Measurements from ENCODE around the gene HES2.

HES2 gene

GRCh38 chr1:6414443-6414844, 5.3 kb downstream of the HES2 start:
- peak; percentile 86 for TF ChIP-seq CTCF (IDR thresholded peaks at IDR 0.05; ENCODE audit: insufficient read depth, low read length, poor library complexity, severe bottlenecking)
- peak; percentile 61 for DNase-seq (ENCODE audit: extremely low read depth, insufficient read length)
- Histone ChIP-seq H3K36me3 (ENCODE audit: control insufficient read depth, insufficient read depth, low read length) (no peaks in the 10 kb centered on the region), H3K4me3 (replicated peaks; ENCODE audit: low read depth, low read length) (no peak overlapping the region), H3K27me3 (replicated peaks; ENCODE audit: control insufficient read depth, insufficient read depth, low read length) (no peaks in the 10 kb centered on the region; the same call in 1 of the 2 replicates)

- H3K36me3 ChIP-seq (ENCODE audit: control insufficient read depth, insufficient read depth, low read length), result no peaks in the 10 kb centered on the region
- no peak for TF ChIP-seq CTCF (IDR thresholded peaks at IDR 0.05; ENCODE audit: insufficient read depth, low read length, poor library complexity, severe bottlenecking)
- no peak for DNase-seq (ENCODE audit: extremely low read depth, insufficient read length)
- H3K27me3 ChIP-seq (replicated peaks; ENCODE audit: control insufficient read depth, insufficient read depth, low read length), result no peaks in the 10 kb centered on the region
- H3K4me3 ChIP-seq (replicated peaks; ENCODE audit: low read depth, low read length), result no peak overlapping the region
Observed at GRCh38 chr1:6412896-6413295, 6.8 kb downstream of the HES2 start.

GRCh38 chr1:6410248-6410893, 9.3 kb downstream of the HES2 start:
- DNase-seq (ENCODE audit: extremely low read depth, insufficient read length), result no peak
- Histone ChIP-seq H3K4me3 (replicated peaks; ENCODE audit: low read depth, low read length) (no peak overlapping the region), H3K36me3 (ENCODE audit: control insufficient read depth, insufficient read depth, low read length) (no peaks in the 10 kb centered on the region), H3K27me3 (replicated peaks; ENCODE audit: control insufficient read depth, insufficient read depth, low read length) (no peaks in the 10 kb centered on the region)
- TF ChIP-seq CTCF (IDR thresholded peaks at IDR 0.05; ENCODE audit: insufficient read depth, low read length, poor library complexity, severe bottlenecking), result no peak

- Histone ChIP-seq H3K27me3 (replicated peaks; ENCODE audit: control insufficient read depth, insufficient read depth, low read length) (no peaks in the 10 kb centered on the region), H3K36me3 (ENCODE audit: control insufficient read depth, insufficient read depth, low read length) (no peaks in the 10 kb centered on the region), H3K4me3 (replicated peaks; ENCODE audit: low read depth, low read length) (no peak overlapping the region)
- TF ChIP-seq CTCF (IDR thresholded peaks at IDR 0.05; ENCODE audit: insufficient read depth, low read length, poor library complexity, severe bottlenecking), result no peak
- DNase-seq (ENCODE audit: extremely low read depth, insufficient read length), result no peak
Observed at GRCh38 chr1:6409733-6410132, 10.0 kb downstream of the HES2 start.

- Histone ChIP-seq H3K27me3 (replicated peaks; ENCODE audit: control insufficient read depth, insufficient read depth, low read length) (no peaks in the 10 kb centered on the region), H3K36me3 (ENCODE audit: control insufficient read depth, insufficient read depth, low read length) (no peaks in the 10 kb centered on the region), H3K4me3 (replicated peaks; ENCODE audit: low read depth, low read length) (no peak overlapping the region)
- no peak for TF ChIP-seq CTCF (IDR thresholded peaks at IDR 0.05; ENCODE audit: insufficient read depth, low read length, poor library complexity, severe bottlenecking)
- no peak for DNase-seq (ENCODE audit: extremely low read depth, insufficient read length)
Observed at GRCh38 chr1:6409053-6409452, 10.7 kb downstream of the HES2 start.

- TF ChIP-seq CTCF (IDR thresholded peaks at IDR 0.05; ENCODE audit: insufficient read depth, low read length, poor library complexity, severe bottlenecking), result no peak
- Histone ChIP-seq H3K36me3 (ENCODE audit: control insufficient read depth, insufficient read depth, low read length) (no peaks in the 10 kb centered on the region), H3K4me3 (replicated peaks; ENCODE audit: low read depth, low read length) (no peak overlapping the region), H3K27me3 (replicated peaks; ENCODE audit: control insufficient read depth, insufficient read depth, low read length) (no peaks in the 10 kb centered on the region)
- no peak for DNase-seq (ENCODE audit: extremely low read depth, insufficient read length)
Observed at GRCh38 chr1:6408023-6408422, 11.7 kb downstream of the HES2 start.

Data from GM06990 (cell line).